ENCODE data around the gene PTPRD.

- no peak for TF ChIP-seq CTCF (IDR thresholded peaks at IDR 0.05)
- TF ChIP-seq POLR2AphosphoS5 (IDR thresholded peaks at IDR 0.05; ENCODE audit: low read depth, low read length), result no peak
- no peak for TF ChIP-seq SIN3A (IDR thresholded peaks at IDR 0.05; ENCODE audit: borderline replicate concordance, insufficient read depth, low read depth, low read length)
Observed at GRCh38 chr9:8268881-8269280, 2343.9 kb downstream of the PTPRD start.
